Measurements from ENCODE around the gene SARDH. TPM values are rescaled to one million over a fixed set of nuclear protein-coding genes. Genes with fewer than 3 reads are reported as not detected.
A peak's percentile ranks its signal among the peaks of the same experiment; 100 is the strongest.

The SARDH gene
- total and polyA plus RNA-seq, 12 donors, result 0.81 to 9.6 (median 3.0) TPM

GRCh38 chr9:133621725-133622267 is 116.4 kb downstream of the SARDH start:
- no peak overlapping the region for H3K4me3 ChIP-seq
- TF ChIP-seq CTCF (IDR thresholded peaks at IDR 0.05) (no peak), POLR2A (IDR thresholded peaks at IDR 0.05) (no peak)
- DNase-seq, result no peak
- H3K9me3 ChIP-seq (replicated peaks in 1 of 3), result no peaks in the 10 kb centered on the region
- WGBS, 4 donors, result 65 to 71% (median 71%) methylated on average over 11 of the region's 11 CpGs
- intact Hi-C loops (cut with DNase I), result no loop called here
- H3K4me1 ChIP-seq (replicated peaks in 1 of 2), result peaks cover 0 to 5% of the 10 kb centered on the region in 2 donors
- no peaks in the 10 kb centered on the region for H3K36me3 ChIP-seq (replicated peaks in 1 of 2)
- peaks cover 3% of the 10 kb centered on the region for H3K27me3 ChIP-seq
- H3K27ac ChIP-seq, result no peak overlapping the region

GRCh38 chr9:133619791-133620190 is 118.4 kb downstream of the SARDH start:
- peak overlapping the region in 1 of 5 donors; percentile 56 for H3K27ac ChIP-seq
- TF ChIP-seq CTCF (IDR thresholded peaks at IDR 0.05) (no peak), POLR2A (IDR thresholded peaks at IDR 0.05) (no peak)
- DNase-seq, result no peak
- H3K27me3 ChIP-seq, result peaks cover 3% of the 10 kb centered on the region
- WGBS, 4 donors, result 12 to 22% (median 18%) methylated on average over 8 of the region's 8 CpGs
- no peak overlapping the region for H3K4me3 ChIP-seq
- intact Hi-C loops (cut with DNase I), result no loop called here
- no peaks in the 10 kb centered on the region for H3K9me3 ChIP-seq (replicated peaks in 1 of 3)
- peaks cover 0 to 5% of the 10 kb centered on the region in 2 donors for H3K4me1 ChIP-seq (replicated peaks in 1 of 2)
- no peaks in the 10 kb centered on the region for H3K36me3 ChIP-seq (replicated peaks in 1 of 2)

GRCh38 chr9:133618726-133619125 is 119.4 kb downstream of the SARDH start:
- Histone ChIP-seq H3K4me3 (no peak overlapping the region), H3K27ac (no peak overlapping the region), H3K36me3 (replicated peaks in 1 of 2) (no peaks in the 10 kb centered on the region), H3K4me1 (replicated peaks in 1 of 2) (peaks cover 0 to 5% of the 10 kb centered on the region in 2 donors), H3K9me3 (replicated peaks in 1 of 3) (no peaks in the 10 kb centered on the region), H3K27me3 (peaks cover 8% of the 10 kb centered on the region)
- TF ChIP-seq POLR2A (IDR thresholded peaks at IDR 0.05), result no peak
- no peak for TF ChIP-seq CTCF (IDR thresholded peaks at IDR 0.05)
- DNase-seq, result no peak
- intact Hi-C loops (cut with DNase I), result no loop called here
- WGBS, 4 donors, result 74 to 85% (median 77%) methylated on average over 10 of the region's 10 CpGs

GRCh38 chr9:133616643-133617405 is 121.3 kb downstream of the SARDH start:
- TF ChIP-seq POLR2A (IDR thresholded peaks at IDR 0.05) (no peak), CTCF (IDR thresholded peaks at IDR 0.05) (no peak)
- Histone ChIP-seq H3K27ac (no peak overlapping the region), H3K36me3 (replicated peaks in 1 of 2) (no peaks in the 10 kb centered on the region), H3K4me3 (no peak overlapping the region), H3K4me1 (replicated peaks in 1 of 2) (peaks cover 0 to 5% of the 10 kb centered on the region in 2 donors), H3K27me3 (peaks cover 15% of the 10 kb centered on the region), H3K9me3 (replicated peaks in 1 of 3) (no peaks in the 10 kb centered on the region)
- 72 to 100% (median 77%) methylated on average over 1 to 13 of the region's 13 CpGs for WGBS, 4 donors
- no peak for DNase-seq
- intact Hi-C loops (cut with DNase I), result no loop called here
